Glomerular visceral epithelial cell (primary cell): ENCODE data around the gene EVC.

ENCODE experiments used
- DNase-seq: peaks from one replicate; pipeline ENCODE4 v3.0.0-alpha.2; 2016; ENCODE audit errors: extremely low spot score

Gene EVC

DNA sequence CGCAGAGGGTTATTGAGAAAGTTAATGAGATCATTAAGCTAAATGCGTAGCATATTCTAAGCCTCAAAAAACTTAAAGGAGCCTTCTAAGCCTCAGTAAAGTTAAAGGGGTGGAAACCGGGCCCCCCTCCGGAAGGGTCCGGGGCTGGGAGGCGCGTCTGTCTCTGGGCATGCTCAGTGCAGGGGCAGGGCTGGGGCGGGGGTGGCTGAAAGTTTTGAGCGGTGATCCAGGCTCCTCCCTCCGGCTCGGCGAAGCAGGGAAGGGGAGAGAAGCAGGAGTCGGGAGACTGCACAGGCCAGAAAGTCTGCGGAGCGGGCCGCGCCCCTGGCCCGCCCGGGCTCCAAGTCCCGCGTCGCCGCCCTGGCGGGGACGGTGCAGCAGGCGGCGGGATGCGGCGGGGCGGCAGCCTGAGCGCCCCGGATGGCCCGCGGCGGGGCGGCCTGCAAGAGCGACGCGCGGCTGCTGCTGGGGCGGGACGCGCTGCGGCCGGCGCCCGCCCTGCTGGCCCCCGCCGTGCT, at the start of gene EVC:
Gene EVC, plus strand, starts transcription at position 241 of the 518 bp plus-strand sequence. Its CDS starts 180 bp downstream, at position 421.
- DNase-seq = peak; percentile 85

DNA sequence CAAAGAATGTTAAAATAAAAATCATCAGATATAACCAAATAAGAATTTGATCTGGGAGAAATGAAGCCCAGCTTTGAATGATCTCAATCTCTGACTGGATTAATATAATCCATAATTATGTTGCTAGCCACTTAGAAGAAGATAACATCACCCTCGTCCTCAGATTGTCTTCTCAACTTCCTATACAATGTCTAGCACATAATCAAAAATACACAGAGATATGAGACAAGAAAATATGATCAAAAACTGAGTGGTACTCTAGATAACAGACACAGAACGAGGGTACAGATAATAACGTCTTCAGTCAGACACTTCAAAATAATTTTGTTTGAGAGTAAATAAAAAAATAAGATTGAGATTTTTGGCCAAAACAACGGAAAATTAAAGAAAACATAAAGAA, 49.8 kb upstream of the EVC start:
- DNase-seq = no peak

DNA sequence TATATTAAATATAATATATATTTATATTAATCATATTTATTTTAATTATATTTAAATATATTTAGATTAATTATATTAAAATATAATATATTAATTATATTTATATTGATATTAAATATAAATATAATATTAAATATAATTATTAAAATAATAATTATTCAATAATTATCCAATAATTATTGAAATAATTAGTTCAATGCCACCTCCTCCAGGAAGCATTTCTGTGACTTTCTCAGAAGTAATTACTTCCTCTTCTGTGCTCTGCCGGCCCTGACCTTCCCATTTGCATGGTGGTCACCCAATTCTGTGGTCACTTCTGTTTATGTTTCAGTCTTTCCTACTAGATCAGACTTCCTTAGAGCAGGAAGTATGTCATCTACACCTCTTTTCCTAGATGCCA, 48.4 kb upstream of the EVC start:
- no peak for DNase-seq

DNA sequence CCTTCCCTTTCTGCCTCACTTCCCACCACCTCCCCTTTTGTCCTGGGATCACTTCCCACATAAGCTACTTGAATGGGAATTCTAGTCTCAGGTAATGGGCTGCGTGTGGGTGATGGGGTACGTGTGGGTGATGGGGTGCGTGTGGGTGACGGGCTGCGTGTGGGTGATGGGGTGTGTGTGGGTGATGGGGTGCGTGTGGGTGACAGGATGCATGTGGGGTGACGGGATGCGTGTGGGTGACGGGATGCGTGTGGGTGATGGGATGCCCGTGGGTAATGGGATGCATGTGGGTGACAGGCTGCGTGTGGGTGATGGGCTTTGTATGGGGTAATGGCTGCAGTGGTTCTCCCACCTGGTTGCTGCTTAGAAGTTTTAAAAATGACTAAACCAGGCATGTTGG, 46.2 kb upstream of the EVC start:
- no peak for DNase-seq

DNA sequence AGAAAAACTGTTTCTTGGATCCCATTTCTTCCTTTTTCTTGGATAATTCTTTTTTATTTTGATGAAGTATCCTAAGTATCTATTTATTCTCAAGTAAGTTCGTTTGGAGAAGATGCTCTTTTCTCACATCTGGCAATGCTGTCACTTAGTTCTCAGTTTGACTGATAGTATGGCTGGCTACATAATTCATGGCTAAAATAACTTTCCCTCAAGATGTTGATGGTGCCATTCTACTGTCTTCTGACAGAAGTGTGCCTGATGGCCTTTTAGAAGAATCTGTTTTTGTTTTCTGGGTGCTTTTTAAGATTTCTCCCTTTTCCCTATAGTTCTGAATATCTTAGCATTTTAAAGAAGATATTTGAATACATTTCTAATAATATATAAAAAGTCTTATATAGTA, 44.3 kb upstream of the EVC start:
- DNase-seq = no peak

DNA sequence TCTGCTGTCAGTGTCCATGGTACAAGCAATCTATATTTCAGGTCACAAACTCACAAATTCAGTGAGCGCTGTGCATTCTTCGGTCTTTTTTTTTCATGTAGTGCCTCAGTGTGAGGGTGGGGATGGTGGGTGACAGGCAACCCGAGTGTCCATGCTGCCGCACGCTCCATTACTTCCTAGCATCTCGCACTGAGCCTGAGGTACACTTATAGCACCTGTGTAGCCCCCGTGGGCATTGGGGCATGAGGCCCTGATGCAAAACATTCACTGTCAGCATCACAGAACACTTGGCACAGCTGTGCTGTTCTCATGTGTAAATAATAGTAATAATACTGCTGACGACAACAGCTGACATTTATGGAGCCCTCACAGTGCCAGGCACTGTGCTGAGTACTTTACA, 34.2 kb upstream of the EVC start:
- no peak for DNase-seq

DNA sequence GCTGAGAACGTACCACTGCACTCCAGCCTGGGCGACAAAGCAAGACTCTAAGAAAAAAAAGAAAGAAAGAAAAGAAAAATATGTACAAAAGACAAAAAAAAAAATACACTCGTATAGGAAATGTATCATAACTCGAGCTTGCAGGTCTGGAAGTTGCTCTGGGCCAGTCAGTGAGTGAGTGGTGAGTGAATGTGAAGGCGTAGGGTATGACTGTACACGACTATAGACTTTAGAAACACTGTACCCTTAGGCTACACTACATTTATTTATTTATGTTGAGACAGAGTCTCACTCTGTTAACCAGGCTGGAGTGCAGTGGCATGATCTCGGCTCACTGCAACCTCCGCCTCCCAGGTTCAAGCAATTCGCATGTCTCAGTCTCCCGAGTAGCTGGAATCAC, 32.0 kb upstream of the EVC start:
- no peak for DNase-seq

DNA sequence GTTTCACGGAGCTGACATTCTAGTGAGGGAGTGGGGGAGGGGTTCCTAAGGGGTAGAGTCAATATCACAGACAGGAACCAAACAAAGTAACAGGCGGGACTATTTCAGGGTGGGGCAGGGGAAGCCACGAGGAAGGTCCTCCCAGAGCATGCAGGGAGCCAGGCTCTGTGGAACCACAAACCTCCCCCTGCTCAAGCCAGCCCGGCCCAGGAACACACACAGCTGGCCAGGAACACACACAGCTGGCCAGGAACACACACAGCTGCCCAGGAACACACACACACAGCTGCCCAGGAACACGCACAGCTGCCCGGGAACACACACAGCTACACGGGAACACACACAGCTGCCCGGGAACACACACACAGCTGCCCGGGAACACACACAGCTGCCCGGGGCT, 27.4 kb upstream of the EVC start:
- no peak for DNase-seq

DNA sequence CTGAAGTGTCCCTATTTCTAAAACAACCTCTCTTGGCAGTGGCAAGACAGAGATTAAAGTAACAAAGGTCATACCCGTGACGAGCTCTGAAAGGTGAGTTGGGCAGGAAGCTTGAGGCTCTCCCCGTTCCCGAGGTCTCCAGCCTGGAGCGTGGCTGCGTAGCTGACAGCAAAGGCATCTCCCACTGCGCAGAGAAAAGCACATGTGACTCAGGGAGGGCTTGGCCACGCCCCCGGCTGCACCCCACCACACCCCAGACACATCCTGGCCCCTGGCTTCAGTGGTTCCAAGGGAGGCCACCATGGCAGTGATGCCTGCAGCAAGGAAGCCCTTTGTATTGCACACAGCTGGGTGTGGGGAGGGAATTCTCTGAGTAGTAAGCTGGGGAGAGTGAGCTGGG, 25.7 kb upstream of the EVC start:
- DNase-seq = no peak

DNA sequence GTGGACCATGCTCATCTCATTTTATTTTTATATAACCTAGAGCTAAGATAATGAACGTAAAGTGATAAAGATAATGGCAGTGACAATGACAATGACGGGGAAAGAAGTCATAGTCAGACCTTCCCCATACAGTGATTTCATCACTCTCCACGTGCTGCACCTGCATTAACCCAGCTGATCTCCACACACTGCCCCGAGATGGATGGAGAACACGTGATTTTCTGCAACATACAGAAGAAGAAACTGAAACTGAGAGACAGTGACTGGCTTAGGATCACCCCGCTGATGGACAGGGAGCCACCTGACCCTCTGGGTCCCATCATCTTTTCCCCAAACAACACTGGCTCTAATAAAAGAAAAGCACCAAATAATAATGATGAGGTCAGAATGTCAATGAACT, 24.7 kb upstream of the EVC start:
- DNase-seq = no peak

DNA sequence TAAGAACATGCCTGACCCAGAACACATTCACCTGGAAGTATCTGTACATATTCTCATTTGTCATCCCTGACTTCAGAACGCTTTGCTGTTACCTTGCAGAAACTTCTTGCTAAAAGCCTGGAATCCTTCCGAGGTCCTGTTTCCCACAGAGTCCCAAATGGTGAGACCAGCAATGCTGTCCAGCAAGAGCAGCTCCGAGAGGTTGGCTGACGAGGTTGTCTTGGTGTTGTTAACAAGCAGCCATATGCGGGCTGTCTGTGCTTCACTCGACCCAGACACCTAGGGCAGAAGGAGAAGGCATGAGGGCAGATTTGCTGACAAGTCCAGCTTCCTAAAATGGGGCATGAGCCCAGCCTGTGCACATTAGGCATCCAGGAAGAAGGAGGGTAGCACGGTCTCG, 21.9 kb upstream of the EVC start:
- DNase-seq = no peak

DNA sequence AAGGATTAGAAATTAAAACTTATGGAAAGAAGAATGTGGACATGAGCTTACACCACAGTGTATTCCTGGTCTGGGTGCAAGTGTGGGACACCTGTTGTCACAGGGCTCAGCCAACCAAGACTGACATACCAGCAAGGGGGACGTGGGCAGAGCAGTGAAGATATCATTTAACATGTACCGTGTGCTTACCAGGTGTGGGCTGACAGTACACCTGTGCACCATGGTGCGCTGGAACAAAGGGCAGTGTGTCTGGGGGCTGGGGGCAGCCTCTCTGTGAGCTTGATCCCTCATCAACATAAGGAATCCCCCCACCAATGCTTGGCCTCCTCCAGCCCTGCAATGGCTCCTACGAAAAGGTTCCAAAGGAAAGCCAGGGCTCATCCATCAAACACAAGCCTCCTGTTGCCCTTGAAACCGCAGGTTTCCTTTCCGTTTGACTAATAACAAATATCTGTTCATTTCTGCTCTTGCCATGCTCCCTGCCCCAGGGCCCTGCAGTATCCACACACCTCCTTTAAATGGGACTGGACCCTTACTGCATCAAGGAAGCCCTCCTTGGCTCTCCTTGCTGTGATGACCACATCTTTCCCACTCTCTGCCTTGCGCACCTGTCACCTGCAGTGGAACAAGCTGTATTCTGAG, 19.4 kb upstream of the EVC start:
- DNase-seq = no peak

DNA sequence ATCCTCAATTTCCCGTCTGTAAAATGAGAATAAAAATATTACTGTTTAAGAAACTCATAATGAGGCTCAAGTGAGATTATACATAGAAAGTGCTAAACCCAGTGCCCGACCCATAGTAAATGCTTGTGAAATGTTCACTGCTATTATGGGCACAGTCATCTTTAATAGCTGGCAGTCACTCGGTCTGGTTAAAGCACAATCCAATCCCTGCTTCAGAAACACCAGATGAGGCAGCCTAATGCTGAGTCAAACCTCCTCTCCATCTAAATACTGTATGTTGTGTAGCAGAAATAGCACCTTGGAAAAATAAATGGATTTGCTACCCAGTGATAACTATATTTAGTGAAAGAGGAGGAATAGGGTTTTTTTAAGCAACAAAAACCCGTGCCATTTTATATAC, 17.1 kb upstream of the EVC start:
- DNase-seq = no peak

DNA sequence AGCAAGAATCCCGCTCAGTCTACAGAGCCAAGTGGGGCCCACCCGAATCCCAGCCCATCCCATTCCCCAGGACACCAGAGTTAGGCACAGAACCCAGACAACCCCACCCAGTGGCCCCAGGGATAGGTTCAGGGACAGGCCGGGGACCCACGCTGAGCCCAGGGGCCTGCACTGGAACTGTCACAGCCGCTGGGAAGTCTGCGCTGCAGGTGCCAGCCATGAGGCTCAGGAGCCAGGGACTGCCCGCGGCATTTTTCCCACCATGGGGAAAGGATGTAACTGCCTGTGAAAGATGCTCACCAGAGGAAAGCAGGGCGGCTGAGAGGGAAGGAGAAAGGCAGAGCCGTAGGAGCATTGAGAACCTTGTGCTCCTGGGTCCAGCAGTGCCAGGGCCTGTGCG, 14.7 kb upstream of the EVC start:
- DNase-seq = no peak

DNA sequence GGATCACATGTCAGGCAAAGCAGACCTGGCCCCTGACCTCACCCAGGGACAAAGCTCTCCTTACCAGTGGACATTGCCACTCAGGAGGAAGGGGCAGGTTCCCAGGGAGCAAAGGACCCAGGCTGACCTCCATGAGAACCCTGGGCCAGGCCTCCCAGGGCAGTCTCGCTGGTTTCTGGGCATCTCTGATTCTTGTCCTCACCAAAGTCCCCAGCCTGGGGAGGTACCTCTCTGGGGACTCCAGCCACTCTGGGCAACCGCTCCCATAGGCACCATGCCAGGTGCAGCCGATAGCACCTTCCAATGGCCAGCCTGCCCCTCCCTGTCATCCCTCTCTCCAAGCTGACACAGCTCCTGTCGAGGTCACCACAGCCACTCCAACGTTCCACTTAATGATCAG, 10.5 kb upstream of the EVC start:
- DNase-seq = no peak

DNA sequence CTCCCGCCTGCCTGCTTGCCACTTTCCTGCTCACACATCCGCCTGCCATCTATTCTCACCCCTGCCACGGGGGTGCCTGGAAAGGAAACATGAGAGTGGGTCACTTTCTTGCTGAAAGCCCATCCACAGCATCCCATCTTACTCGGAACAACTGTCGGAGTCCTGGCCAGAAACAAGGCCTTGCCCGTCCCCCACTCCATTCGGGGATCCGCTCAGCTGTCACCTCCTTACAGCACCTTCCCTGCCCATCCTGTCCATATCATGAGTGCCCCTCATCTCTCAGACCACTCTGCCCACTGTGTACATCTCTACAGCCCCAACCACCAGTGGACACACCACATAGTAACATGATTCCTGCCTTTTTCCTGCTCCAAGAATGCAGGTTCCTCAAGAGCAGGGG, 9.0 kb upstream of the EVC start:
- no peak for DNase-seq

DNA sequence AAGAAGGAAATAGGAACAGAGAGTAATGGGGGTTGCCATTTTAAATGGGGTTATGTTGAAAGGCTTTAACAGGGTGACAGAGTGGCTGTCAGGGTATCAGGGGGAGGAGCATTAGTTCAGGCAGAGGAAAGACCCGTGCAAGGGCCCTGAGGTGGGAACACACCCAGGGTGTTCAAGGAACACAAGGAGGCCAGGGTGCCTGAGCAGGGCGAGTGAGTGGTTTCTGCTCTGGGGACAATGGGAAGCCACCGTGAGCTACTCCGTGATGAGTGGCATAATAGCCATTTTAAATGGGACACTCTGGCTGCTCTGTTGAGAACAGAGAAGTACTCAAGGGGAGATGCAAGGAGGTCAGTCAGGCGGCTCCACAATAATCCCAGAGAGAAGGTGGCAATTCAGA, 7.2 kb upstream of the EVC start:
- no peak for DNase-seq

DNA sequence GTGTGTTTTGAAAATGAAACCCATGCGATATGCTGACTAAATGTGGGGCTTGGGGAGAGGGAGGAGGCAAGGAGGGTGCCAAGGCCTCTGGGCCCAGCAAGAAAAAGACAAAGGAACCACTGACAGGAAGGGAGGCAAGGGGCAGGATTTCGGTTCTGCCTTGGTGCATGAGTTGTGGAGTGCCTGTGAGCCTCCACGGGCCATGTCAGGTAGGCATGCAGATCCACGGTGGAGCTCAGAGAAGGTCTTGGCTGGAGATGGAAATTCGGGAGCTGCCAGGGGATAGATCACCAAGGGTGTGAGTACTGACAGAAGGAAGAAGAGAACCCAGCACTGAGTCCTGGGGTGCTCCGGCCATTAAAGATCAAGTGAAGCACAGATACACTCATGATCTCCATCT, 6.7 kb upstream of the EVC start:
- DNase-seq = no peak

DNA sequence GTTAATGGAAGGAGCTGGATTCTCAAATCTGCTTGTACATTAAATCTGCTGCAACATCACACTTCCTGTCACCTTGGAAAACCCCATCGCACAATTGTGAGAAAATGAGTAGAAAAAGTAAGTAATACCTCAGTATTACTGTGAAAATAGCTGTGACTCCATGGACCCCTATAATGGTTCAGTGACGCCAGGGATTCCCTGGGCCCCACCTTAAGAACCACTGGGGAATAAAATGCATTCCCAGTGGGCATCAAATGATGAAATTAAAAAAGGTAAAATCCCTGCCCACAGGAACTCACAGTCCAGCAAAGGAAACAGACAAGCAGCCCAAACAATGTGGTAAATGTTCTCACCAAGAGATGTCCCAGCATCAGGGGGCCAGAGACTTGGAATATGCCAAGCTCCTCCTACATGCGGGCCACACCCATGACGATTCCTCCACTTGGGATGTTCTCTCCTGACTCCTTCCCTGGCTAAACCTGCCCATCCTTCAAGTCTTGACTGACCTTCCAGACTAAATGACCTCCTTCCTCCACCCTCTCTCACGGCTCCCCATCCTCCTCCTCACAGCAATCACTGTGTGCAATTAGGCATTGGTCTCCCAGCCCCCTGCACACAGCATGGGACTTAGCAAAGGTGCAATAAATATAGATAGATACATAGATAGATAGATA, 5.2 kb upstream of the EVC start:
- no peak for DNase-seq

DNA sequence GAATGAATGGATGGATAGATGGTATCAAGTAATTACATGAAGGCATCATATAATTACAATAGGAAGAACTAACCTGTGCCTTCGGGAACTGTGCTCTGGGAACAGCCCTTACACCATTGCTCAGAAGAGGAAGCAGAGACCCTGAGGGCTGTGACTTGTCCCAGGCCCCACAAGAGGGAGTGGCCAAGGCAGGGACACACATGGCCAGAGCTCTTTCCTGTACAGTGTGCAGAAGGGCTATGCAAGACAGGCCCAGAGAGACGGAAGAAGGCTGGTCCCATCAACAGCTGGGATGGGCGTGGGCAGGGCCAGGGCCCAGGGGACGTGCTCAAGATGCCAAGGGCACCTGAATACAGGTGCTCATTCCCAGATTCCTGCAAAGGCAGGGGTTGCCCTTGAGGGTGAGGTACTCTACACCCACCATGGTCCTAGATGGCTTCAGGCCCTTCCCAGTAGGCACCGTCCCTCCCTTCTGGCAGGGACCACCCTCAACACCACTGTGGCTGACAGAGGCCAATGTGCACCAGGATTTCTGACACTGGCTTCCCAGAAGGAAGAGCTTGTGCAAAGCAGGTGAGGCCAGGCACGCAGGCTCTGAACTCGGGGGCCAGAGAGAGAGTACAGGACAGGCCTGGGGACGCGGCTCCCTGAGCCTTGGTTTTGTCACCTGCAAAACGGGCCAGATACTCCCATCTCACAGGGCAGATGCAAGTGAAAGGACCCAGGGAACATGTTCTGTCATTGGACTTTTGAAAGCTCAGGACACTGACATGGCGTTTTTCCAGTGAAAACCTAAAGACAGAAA, 4.3 kb upstream of the EVC start:
- DNase-seq = no peak

DNA sequence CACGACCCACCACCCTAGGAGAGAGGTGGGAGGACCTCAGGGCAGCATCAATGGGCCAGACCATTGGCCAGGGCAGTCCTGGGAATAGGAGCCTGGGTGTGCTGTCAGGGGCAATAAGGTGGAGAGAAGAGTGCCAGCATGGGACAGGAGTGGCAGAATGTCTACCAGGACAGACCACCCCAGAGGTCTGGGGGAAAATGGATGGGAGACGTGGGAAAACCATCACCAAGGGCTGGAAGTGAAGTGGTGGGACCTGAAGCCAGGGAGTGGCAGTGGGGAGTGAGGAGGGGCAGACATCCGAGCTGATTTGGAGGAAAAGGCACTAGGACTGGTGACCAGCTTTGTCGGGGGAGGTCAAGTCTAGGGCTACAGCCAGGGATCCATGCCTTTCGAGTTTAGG, 3.6 kb upstream of the EVC start:
- no peak for DNase-seq

DNA sequence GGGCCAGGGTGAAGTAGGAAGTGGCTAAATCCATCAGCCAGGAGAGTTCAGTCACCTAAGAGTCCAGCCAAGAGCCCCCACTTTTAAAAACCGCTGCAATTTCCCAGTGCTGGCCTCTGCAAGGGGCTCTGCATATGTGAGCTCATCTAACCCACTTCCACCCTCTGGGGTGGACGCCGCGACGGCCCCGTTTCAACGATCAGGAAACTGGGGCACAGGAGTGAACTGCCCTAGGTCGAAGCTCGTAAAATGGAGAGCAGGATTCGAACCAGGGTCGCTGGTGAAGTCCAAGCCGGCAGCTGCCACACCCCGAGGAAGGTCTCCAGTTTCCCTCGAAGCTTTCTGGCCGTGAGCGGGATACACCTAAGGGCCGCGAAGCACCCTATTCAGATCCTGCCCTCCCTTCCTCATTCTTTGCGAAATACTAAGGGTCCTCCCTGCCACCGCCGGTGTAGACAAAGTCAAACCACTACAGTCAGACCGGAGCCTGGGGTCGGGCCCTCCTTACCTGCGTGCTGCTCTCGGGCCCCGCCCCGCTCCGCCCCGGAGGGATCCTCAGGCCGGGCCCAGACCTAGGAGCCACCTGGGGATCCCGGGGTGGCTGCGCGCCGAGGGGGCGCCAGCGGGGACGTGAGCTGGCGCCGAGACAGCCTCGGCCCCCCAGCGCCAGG, 3.1 kb upstream of the EVC start:
- DNase-seq = peak; percentile 21
